ENCODE results near the gene OCA2. TPM values are rescaled to one million over a fixed set of nuclear protein-coding genes. Genes with fewer than 3 reads are reported as not detected.

The OCA2 gene
- total RNA-seq, 2 donors from 2014 or later, result not detected

DNA sequence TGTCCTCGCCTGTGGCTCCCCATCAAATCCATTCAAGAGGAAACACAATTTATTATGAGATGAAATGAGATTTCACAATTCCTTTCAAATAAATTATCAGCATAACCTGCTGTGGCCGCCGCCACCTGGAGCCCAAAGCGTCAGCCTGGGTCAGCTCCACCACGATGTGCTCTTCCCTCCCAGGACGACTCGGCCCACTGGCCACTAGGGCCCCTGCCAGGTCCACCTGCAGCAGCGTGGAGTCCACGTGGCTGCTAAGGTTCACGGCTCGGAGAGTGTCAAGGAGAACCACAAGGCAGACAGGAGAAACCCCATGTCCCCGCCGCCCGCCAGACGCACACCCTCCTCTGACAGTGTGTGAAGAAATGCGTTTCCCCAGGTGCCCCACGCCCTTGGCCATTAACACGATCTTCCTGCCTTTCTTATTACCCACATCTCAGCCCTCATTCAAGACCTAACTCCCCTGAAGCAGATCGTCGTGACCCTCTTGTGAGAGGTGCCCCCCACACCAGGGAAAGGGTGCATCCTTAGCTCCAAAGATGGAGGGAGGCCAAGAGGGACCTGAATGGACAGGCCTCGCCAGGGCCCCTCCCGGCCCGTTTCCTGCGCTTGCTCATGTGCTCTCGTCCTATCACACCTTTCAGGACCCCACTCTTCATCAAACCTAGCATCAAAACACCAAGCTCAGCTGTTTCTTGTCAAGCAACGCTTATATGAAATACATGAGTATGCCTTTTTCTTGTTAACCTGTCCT lies 80.6 kb downstream of the OCA2 start:
- no peak for DNase-seq
- Histone ChIP-seq H3K4me1 (peaks cover 9% of the 10 kb centered on the region), H3K4me3 (no peak overlapping the region), H3K27ac (no peak overlapping the region), H3K9me3 (no peaks in the 10 kb centered on the region), H3K27me3 (no peaks in the 10 kb centered on the region), H3K36me3 (replicated peaks in 1 of 2; ENCODE audit: insufficient read depth in 1 of 2, low read depth in 2 of 2) (no peaks in the 10 kb centered on the region)
- intact Hi-C loops (cut with DNase I), result no loop called here
- WGBS, 2 donors, result 81 to 84% methylated on average over 26 of the region's 26 CpGs
- no peak for TF ChIP-seq POLR2A (IDR thresholded peaks at IDR 0.05)
- TF ChIP-seq, protein P1, sequence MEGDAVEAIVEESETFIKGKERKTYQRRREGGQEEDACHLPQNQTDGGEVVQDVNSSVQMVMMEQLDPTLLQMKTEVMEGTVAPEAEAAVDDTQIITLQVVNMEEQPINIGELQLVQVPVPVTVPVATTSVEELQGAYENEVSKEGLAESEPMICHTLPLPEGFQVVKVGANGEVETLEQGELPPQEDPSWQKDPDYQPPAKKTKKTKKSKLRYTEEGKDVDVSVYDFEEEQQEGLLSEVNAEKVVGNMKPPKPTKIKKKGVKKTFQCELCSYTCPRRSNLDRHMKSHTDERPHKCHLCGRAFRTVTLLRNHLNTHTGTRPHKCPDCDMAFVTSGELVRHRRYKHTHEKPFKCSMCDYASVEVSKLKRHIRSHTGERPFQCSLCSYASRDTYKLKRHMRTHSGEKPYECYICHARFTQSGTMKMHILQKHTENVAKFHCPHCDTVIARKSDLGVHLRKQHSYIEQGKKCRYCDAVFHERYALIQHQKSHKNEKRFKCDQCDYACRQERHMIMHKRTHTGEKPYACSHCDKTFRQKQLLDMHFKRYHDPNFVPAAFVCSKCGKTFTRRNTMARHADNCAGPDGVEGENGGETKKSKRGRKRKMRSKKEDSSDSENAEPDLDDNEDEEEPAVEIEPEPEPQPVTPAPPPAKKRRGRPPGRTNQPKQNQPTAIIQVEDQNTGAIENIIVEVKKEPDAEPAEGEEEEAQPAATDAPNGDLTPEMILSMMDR (IDR thresholded peaks at IDR 0.05), result no peak
- no peak for ATAC-seq

DNA sequence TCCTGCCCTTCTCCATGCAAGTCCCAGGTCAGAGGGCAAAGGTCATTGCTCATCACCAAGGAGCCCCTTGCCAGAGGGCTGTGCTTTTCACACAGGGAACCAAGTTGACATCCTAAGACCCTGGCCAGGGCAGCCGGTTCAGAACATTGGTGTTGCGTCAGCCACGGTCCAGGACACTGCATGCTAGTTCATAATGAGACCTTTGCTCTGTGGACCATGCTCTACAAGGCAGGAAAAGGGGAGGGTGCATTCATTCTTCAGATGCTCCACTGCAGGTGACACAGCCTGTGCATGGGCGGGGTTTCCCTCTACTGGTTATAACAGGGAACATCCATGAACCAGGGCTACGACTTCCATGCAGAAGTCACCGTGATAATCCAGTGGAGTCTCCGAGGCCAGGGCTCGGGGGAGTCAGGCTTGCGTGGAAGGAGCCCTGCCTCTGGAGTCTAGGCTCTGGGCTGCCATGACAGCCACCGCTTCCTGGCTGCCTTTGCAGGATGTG lies 81.6 kb downstream of the OCA2 start:
- no peak for ATAC-seq
- intact Hi-C loops (cut with DNase I), result no loop called here
- no peaks in the 10 kb centered on the region for H3K36me3 ChIP-seq (replicated peaks in 1 of 2; ENCODE audit: insufficient read depth in 1 of 2, low read depth in 2 of 2)
- H3K9me3 ChIP-seq, result no peaks in the 10 kb centered on the region
- DNase-seq, result no peak
- H3K27me3 ChIP-seq, result no peaks in the 10 kb centered on the region
- H3K27ac ChIP-seq, result no peak overlapping the region
- no peak overlapping the region for H3K4me3 ChIP-seq
- TF ChIP-seq, protein P1 (IDR thresholded peaks at IDR 0.05), result no peak
- TF ChIP-seq POLR2A (IDR thresholded peaks at IDR 0.05), result no peak
- H3K4me1 ChIP-seq, result peaks cover 9% of the 10 kb centered on the region
- WGBS, 2 donors, result 80% methylated on average over 5 to 10 of the region's 10 CpGs

DNA sequence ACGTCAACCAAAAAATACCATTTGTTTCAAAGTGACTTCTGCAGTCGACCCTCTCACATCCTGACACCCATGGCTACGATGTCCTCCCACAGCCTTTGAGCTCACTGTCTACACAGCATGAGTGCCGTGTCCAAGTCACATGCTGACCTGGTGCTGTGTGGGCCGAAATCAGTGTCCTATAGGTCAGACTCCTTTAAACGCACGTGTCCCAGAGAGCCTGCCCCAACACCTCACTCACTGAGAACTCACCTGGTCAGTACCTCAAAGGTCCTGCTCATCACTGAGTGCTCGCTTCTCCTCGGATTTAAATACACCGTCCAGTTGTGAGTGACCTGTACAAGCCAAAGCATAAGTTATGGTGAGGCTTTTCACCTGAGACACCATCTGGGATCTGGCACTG lies 83.3 kb downstream of the OCA2 start:
- no peak overlapping the region for H3K4me3 ChIP-seq

DNA sequence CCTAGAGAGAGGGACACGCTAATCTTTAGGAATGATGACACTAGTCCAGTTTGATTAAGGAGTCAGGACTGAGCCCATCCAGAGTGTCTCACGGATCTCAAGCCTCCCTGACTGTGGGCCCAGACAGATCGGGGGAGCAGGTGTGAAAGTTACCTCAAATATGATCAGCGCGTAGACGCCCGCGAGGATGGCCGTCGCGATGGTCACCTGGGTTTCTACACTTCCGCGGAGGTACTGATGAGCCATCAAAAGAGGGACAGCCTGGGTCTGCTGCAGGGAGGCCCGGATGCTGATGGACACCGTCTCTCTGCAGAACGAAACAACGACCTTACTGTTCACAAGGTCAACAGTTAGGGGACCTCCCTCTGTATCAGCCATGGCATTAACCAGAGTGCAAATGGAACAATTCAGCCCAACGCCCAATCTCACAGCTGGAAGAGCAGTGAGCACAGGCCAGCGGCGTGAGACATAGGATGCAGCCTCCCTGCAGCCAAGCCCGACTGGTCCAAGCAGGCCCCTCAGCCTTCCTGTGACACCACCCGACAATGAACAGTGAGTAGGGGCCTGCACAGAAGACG lies 84.4 kb downstream of the OCA2 start:
- H3K27me3 ChIP-seq, result no peaks in the 10 kb centered on the region
- H3K27ac ChIP-seq, result no peak overlapping the region
- no peaks in the 10 kb centered on the region for H3K36me3 ChIP-seq (replicated peaks in 1 of 2; ENCODE audit: insufficient read depth in 1 of 2, low read depth in 2 of 2)
- intact Hi-C loops (cut with DNase I), result no loop called here
- H3K4me1 ChIP-seq, result no peaks in the 10 kb centered on the region
- no peak overlapping the region for H3K4me3 ChIP-seq
- ATAC-seq (no peak), DNase-seq (no peak)
- WGBS, 2 donors, result 87 to 89% methylated on average over 15 to 23 of the region's 23 CpGs
- TF ChIP-seq POLR2A (IDR thresholded peaks at IDR 0.05), result no peak
- TF ChIP-seq, protein P1 (IDR thresholded peaks at IDR 0.05), result no peak
- H3K9me3 ChIP-seq, result no peaks in the 10 kb centered on the region

More for the DNA sequence above, 83.3 kb downstream of the OCA2 start:
- H3K27ac ChIP-seq, result no peak overlapping the region
- no peak for DNase-seq
- ATAC-seq, result no peak
- H3K36me3 ChIP-seq (replicated peaks in 1 of 2; ENCODE audit: insufficient read depth in 1 of 2, low read depth in 2 of 2), result no peaks in the 10 kb centered on the region
- intact Hi-C loops (cut with DNase I), result no loop called here
- 79 to 85% methylated on average over 10 of the region's 10 CpGs for WGBS, 2 donors
- H3K27me3 ChIP-seq, result no peaks in the 10 kb centered on the region
- H3K4me1 ChIP-seq, result no peaks in the 10 kb centered on the region
- TF ChIP-seq POLR2A (IDR thresholded peaks at IDR 0.05), result no peak
- TF ChIP-seq, protein P1 (IDR thresholded peaks at IDR 0.05), result no peak
- H3K9me3 ChIP-seq, result no peaks in the 10 kb centered on the region
